Liver (tissue), 3 donors: ENCODE data around the gene LAMP5.

Experiments used
- RAD21 ChIP-seq, 2 donors: IDR thresholded peaks; 2 replicates each; pipeline ENCODE4 v1.6.1; 2016; ENCODE audit warnings: antibody characterized with exemption in 2 of 2, mild to moderate bottlenecking in 2 of 2
- TAF1 ChIP-seq: conservative IDR thresholded peaks from 2 replicates; pipeline ENCODE4 v1.6.1; 2016; ENCODE audit warnings: antibody characterized with exemption, mild to moderate bottlenecking
- YY1 ChIP-seq: IDR thresholded peaks from 2 replicates; pipeline ENCODE4 v1.6.1; 2016; ENCODE audit warnings: antibody characterized with exemption, mild to moderate bottlenecking
- TF ChIP-seq, protein P1 (sequence below): fragments of 150-350 bp; IDR thresholded peaks from 2 replicates; pipeline ENCODE4 v1.5.1; 2017; ENCODE audit warnings: improper control_type of control experiment, low read depth, low read length; ENCODE audit not compliant: missing input control
- donor health status: healthy.
- donor health status: healthy.

DNA sequence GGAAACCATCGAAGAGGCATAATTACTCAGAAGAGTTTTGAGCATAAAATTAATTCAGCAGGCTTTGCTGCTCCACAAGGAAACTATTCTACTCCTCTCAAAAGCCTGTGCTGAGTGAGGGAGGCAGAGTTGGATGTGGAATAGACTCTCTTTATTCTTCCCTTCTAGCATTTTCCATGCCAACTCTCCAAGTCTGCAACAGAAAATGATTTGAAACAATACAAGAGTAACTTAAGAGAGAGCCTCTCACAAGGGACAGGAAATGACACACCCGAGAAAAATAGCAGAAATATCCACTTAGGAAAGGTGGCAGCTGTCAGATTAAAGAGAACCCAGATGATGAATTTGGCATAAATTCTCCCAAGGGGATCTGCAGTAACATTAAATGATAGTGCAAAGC lies 26.3 kb upstream of the LAMP5 start:
- TF ChIP-seq, protein P1, sequence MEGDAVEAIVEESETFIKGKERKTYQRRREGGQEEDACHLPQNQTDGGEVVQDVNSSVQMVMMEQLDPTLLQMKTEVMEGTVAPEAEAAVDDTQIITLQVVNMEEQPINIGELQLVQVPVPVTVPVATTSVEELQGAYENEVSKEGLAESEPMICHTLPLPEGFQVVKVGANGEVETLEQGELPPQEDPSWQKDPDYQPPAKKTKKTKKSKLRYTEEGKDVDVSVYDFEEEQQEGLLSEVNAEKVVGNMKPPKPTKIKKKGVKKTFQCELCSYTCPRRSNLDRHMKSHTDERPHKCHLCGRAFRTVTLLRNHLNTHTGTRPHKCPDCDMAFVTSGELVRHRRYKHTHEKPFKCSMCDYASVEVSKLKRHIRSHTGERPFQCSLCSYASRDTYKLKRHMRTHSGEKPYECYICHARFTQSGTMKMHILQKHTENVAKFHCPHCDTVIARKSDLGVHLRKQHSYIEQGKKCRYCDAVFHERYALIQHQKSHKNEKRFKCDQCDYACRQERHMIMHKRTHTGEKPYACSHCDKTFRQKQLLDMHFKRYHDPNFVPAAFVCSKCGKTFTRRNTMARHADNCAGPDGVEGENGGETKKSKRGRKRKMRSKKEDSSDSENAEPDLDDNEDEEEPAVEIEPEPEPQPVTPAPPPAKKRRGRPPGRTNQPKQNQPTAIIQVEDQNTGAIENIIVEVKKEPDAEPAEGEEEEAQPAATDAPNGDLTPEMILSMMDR: no peak
- TF ChIP-seq RAD21 (IDR thresholded peaks at IDR 0.05) (no peak), TAF1 (no peak), YY1 (no peak)
